DLD1 (cell line): ENCODE results near the gene CCL27.

Experiments
- in situ Hi-C: cut with HindIII; loops from 2 replicates; pipeline ENCODE4 v1.10.0; 2017; ENCODE audit warnings: low sequenced_read_pairs

The CCL27 gene

GRCh38 chr9:34685591-34685990 is 23.1 kb upstream of the CCL27 start:
- in situ Hi-C loops, result no loop called here

DNA sequence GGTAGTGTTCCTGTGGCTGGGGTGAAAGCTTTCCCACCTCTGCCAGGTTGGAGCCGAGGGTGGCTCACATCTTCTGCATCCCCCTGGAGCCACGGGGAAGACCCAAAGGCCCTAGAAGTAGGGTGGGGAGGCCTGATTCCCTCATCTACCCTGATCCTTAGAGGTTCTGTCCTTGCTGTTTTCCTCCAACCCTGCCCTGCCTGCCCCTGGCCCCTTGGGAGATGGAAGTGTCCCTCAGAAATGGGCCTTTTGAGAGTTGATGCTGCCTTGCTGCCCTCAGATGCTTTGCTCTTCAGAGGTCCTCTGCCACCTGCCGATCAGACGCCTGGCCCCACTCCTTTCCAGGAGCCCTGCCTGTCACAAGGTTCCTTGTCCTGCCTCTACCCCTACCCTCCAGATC is 22.4 kb upstream of the CCL27 start:
- in situ Hi-C loops, result no loop called here

DNA sequence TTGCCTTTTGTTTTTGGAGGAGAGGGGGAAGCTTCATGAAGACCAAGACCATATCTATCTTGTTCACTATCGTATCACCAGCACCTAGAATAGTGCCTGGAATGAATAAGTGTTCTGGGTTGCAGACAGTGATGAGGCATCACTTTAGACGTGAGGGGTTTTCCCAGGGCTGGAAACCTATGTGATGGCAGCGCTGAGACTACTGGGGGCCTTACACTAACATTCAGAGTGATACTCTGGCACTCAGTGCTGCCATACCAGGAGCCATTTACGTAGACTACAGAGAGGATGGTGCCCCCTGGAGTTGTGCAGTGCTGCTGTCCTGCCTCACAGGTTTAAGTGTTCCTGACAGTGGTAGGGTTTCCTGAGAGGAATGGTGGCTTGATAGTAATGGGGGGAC is 21.7 kb upstream of the CCL27 start:
- in situ Hi-C loops, result no loop called here

DNA sequence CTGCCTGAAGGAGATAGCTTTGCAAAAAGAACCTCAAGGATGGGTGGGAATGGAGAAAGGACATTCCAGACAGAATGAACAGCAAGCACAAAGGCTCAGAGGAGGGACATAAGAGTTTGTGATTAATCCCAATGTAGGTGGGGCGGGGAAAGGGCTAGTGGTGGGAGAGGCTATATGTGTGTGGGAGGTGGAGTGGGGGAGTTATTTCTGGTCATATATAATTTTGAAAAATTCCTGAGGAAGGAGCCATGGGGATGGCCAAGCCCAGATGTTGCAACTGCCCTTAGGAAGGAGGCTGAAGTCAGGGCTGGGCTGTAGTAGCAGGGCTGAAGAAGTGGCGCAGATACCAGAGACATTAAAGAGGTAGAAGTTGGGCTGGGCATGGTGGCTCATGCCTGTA is 13.4 kb upstream of the CCL27 start:
- in situ Hi-C loops, result no loop called here

- in situ Hi-C loops, result no loop called here
Observed at GRCh38 chr9:34675048-34675714, 12.7 kb upstream of the CCL27 start.

- in situ Hi-C loops, result no loop called here
Observed at GRCh38 chr9:34674440-34674839, 12.0 kb upstream of the CCL27 start.

DNA sequence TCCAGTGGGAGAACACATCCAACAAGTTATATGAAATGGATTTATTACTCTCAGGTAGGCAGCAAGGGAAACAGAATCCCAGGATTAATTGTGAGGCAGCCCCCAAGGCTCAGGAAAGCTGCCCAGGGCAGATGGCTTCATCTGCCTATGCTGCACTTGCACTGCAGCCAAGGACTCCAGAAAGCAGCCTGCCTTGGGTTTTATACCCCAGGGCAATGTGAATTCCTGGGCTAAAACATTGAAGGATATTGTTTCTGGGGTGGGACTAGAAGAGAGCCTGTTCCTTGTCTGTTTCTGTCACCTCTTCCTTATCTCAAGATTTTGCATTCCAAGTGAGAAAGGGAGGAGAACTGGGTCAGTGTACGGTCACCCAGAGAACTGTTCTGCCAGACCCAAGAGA is 8.8 kb upstream of the CCL27 start:
- in situ Hi-C loops, result no loop called here

DNA sequence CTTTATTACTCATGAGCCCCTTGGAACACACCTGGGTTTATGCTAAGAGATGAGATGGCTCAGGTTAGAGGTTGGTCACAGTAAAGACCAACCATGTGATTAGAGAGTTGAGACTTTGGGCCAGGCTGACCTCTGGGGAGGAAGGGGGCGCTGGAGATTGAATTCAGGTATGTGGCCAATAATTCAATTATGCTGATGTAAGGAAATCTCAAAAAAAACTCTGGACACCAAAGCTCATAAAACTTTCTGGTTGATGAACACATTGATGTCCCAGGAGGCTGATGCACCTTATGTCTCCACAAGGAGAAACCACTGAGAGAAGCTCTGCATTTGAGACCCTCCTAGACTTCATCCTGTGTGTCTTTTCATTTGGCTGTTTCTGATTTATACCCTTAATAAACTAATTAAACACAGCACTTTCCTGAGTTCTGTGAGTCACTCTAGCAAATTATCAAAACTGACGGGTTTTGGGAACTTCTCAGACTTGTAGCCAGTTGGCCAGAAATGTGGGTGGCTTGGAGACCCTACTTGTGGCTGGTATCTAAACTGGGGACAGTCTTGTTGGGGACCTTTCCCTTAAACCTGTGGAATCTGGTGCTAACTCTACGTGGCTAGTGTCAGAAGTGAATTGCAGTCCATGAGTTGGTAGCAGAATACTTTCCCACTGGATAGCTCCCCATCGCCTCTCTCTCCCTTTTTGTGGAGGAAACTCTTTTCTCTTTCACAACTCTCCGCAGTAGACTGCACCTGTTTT is 7.5 kb upstream of the CCL27 start:
- in situ Hi-C loops, result no loop called here

GRCh38 chr9:34665381-34666250 is 3.2 kb upstream of the CCL27 start:
- in situ Hi-C loops, result no loop called here

DNA sequence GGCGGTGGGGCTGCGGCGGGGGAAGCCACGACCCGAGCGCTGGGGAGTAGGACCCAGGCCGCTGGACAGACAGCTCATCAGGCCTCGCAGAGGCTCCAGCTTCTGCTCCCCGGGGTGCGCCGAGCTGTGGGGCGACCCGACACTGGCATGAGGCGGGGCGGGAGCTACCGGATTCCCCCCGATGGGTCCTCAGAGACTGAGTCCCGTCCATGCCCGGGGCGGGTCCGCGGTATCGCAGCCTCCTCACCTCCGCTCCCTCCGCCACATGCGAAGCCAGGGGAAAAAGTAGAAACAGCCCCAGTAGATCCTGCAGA is 2.6 kb upstream of the CCL27 start:
- in situ Hi-C loops, result no loop called here

- in situ Hi-C loops, result no loop called here
Observed at GRCh38 chr9:34664281-34665066, 2.0 kb upstream of the CCL27 start.

DNA sequence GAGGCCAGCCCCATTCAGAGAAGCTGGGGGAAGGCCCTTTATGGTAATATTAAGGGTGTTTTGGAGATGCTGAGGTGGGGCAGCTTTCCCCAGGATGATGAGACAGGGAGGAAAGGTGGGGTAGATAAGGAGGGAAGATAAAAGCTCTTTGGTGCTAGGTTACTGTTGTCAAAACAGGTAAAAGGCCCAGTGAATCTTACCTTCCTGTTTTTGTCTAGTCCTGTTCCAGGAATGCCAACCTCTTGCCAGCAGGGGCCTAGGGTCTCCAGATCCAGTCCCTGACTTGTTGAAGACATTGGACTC is 797 bp upstream of the CCL27 start:
- in situ Hi-C loops, result no loop called here

DNA sequence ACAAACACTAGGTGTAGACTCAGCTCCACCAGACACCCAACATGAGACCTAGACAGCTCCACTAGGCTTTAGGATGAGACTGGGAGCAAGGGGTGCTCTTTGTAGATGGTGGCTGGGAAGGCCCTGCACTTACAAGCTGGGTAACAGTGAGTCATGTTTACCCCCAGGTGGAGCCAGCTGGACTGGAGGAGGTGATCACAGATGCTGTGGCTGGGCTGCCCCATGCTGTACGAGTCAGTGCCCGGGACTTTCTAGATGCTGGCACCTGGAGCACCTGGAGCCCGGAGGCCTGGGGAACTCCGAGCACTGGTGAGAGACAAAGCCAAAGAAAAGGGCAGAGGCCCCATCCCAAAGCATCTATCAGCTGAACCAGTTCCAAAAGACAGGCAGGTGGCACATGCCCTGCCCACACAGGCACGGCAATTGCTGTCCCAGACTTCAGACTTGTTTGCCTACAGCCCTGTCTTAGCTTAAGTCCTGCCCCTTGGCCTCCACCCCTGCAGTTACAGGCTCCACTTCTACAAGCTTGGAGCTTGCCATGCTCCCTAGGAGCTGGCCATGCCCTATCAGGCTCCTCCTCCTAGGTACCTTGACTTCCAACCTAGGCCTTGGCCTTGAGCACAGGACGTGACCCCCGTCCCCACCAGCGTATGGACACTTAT is 2.7 kb downstream of the CCL27 start:
- in situ Hi-C loops, result no loop called here

GRCh38 chr9:34658461-34658860 is 4.0 kb downstream of the CCL27 start:
- in situ Hi-C loops, result no loop called here

DNA sequence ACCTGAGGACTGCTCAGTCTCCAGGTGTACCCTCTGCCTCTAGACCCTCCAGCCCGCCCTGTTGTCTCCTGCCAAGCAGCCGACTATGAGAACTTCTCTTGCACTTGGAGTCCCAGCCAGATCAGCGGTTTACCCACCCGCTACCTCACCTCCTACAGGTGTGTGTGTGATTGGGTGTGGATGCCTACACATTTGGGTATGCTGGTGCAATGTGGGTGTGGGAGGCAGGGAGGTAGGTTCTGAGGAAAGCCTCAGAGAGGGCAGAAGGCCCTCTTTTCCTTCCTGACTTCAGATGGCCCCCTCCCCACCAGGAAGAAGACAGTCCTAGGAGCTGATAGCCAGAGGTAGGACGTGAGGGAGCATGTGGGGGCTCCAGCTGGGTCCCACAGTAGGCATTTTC is 5.5 kb downstream of the CCL27 start:
- in situ Hi-C loops, result no loop called here

DNA sequence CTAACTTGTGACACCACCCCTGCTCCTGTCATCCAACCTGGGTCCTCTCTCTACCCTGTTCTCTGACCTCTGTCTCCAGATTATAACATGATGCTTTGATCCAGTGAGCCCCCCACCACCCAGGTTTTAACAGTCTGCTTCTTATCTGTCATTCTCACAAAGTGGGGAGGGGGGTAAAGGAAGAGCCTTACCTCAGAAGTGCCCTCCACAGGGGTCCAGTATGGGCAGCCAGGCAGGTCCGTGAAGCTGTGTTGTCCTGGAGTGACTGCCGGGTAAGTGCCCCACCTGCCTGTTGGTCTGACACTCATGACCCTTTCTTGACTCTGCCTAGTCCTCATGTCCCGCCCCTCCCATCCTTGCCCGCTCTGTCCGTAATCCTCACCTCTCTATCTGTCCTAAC is 7.1 kb downstream of the CCL27 start:
- in situ Hi-C loops, result no loop called here

DNA sequence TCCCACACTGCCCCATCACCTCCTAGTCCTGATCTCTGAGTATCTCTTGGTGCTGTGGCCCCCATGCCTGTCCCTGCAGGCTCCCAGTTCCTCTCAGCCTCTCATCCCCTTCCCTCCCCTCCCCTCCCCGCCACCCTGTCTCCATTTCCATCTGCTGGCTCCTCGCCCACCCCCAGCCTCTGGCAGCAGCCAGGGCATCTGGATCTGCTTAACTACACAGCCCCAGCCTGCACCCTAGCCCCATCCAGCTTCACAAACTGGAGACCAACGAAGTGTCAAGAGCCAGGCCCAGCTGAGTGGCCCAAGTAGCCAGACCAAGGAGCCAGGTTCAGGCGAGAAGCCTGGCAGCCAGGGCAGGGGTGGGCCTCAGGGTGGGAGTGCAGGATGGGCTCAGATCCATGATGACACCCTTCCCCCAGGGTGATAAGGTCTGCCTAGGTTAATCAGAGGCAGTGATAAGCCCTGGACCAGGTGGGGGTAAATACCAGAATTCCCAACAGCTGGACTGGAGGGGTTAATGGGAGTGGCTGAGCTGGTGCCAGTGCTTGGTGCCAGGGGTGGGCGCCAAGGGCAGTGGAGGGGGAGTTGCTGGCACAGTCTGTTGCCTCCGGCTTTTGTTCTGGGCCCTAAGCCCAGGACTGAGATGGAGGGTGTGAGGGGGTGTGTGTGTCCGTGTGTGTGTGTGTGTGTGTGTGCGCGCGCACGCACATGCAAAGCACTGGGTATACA is 8.0 kb downstream of the CCL27 start:
- in situ Hi-C loops, result no loop called here

- in situ Hi-C loops, result no loop called here
Observed at GRCh38 chr9:34653151-34654072, 9.0 kb downstream of the CCL27 start.

- in situ Hi-C loops, result no loop called here
Observed at GRCh38 chr9:34652602-34653000, 9.9 kb downstream of the CCL27 start.
